Neural cell (in vitro differentiated cells): ENCODE measurements around the gene COTL1. TPM values are rescaled to one million over a fixed set of nuclear protein-coding genes. Genes with fewer than 3 reads are reported as not detected.

Experiments
- H2AFZ ChIP-seq: fragments of 200-600, 300-800 bp; sonication (generic), shearing (Covaris generic); 2 replicates; pipeline ENCODE4 v1.6.0; 2014; ENCODE audit warnings: low read depth, mild to moderate bottlenecking, antibody characterized with exemption, low read length, moderate library complexity
- H3F3A ChIP-seq: fragments of 200-600 bp; shearing (Covaris generic); 2 replicates; pipeline ENCODE4 v1.6.1; 2016; ENCODE audit warnings: mild to moderate bottlenecking, moderate library complexity, mixed read lengths, antibody characterized with exemption, low read length; ENCODE audit not compliant: insufficient read depth, poor library complexity, severe bottlenecking
- H3K27ac ChIP-seq: fragments of 200-600, 300-800 bp; sonication (generic), shearing (Covaris generic); 2 replicates; pipeline ENCODE4 v1.5.1; 2014; ENCODE audit warnings: mild to moderate bottlenecking, low read length, moderate library complexity
- H3K27me3 ChIP-seq: fragments of 300-800, 200-600 bp; sonication (generic), shearing (Covaris generic); 2 replicates; pipeline ENCODE4 v1.6.0; 2014; ENCODE audit warnings: mild to moderate bottlenecking, low read depth, low read length, moderate library complexity; ENCODE audit not compliant: insufficient read depth
- H3K36me3 ChIP-seq: fragments of 300-800, 200-600 bp; sonication (generic), shearing (Covaris generic); 2 replicates; pipeline ENCODE4 v1.5.1; 2014; ENCODE audit warnings: mild to moderate bottlenecking, antibody characterized with exemption, low read length, moderate library complexity; ENCODE audit not compliant: insufficient read depth
- H3K4me2 ChIP-seq: fragments of 300-800, 200-600 bp; sonication (generic), shearing (Covaris generic); 2 replicates; pipeline ENCODE4 v1.6.0; 2014; ENCODE audit warnings: mild to moderate bottlenecking, low read length
- H3K4me3 ChIP-seq: fragments of 300-800, 200-600 bp; sonication (generic), shearing (Covaris generic); 2 replicates; pipeline ENCODE4 v1.5.1; 2014; ENCODE audit warnings: mild to moderate bottlenecking, low read length, moderate library complexity
- H3K79me2 ChIP-seq: fragments of 200-600 bp; shearing (Covaris generic); replicated peaks from 2 replicates; pipeline ENCODE4 v1.6.0; 2014; ENCODE audit warnings: mild to moderate bottlenecking, low read length, moderate library complexity; ENCODE audit not compliant: insufficient read depth
- H3K9ac ChIP-seq: fragments of 300-800, 200-600 bp; sonication (generic), shearing (Covaris generic); 2 replicates; pipeline ENCODE4 v1.6.1; 2016; ENCODE audit warnings: mild to moderate bottlenecking, low read length, mixed read lengths
- H3K9me2 ChIP-seq: fragments of 200-600 bp; shearing (Covaris generic); 2 replicates; pipeline ENCODE4 v1.6.1; 2016; ENCODE audit warnings: mild to moderate bottlenecking, low read length, mixed read lengths; ENCODE audit not compliant: insufficient read depth
- H3K9me3 ChIP-seq: fragments of 200-600, 300-800 bp; sonication (generic), shearing (Covaris generic); 2 replicates; pipeline ENCODE4 v1.6.1; 2016; ENCODE audit warnings: mild to moderate bottlenecking, mixed run types, low read length, moderate library complexity, mixed read lengths
- H4K20me1 ChIP-seq: fragments of 200-600 bp; shearing (Covaris generic); 2 replicates; pipeline ENCODE4 v1.6.1; 2016; ENCODE audit warnings: mild to moderate bottlenecking, mixed run types; ENCODE audit not compliant: insufficient read depth
- CTCF ChIP-seq: fragments of 450-650 bp; IDR thresholded peaks from 2 replicates; pipeline ENCODE4 v1.5.1; 2014; ENCODE audit warnings: antibody characterized with exemption, mild to moderate bottlenecking, moderate library complexity; ENCODE audit not compliant: poor library complexity, severe bottlenecking
- EP300 ChIP-seq: fragments of 450-650 bp; conservative IDR thresholded peaks from 2 replicates; pipeline ENCODE4 v1.6.1; 2014; ENCODE audit warnings: antibody characterized with exemption, mild to moderate bottlenecking, moderate library complexity; ENCODE audit not compliant: poor library complexity, severe bottlenecking
- EZH2 ChIP-seq: fragments of 200-600, 300-800 bp; shearing (Covaris generic), sonication (generic); IDR thresholded peaks from 2 replicates; pipeline ENCODE4 v1.6.1; 2014; ENCODE audit warnings: antibody characterized with exemption, low read length, borderline replicate concordance, mild to moderate bottlenecking; ENCODE audit not compliant: insufficient read depth, poor library complexity, severe bottlenecking
- MXI1 ChIP-seq: fragments of 450-650 bp; conservative IDR thresholded peaks from 2 replicates; pipeline ENCODE4 v1.6.1; 2014; ENCODE audit warnings: antibody characterized with exemption, mild to moderate bottlenecking; ENCODE audit not compliant: poor library complexity, severe bottlenecking
- POLR2AphosphoS5 ChIP-seq: IDR thresholded peaks from 2 replicates; pipeline ENCODE4 v1.6.1; 2012
- RAD21 ChIP-seq: fragments of 450-650 bp; conservative IDR thresholded peaks from 2 replicates; pipeline ENCODE4 v1.6.1; 2014; ENCODE audit warnings: antibody characterized with exemption, mild to moderate bottlenecking, moderate library complexity
- REST ChIP-seq: IDR thresholded peaks from 2 replicates; pipeline ENCODE4 v1.6.1; 2012; ENCODE audit warnings: borderline replicate concordance
- SMC3 ChIP-seq: fragments of 450-650 bp; conservative IDR thresholded peaks from 2 replicates; pipeline ENCODE4 v1.6.1; 2014; ENCODE audit warnings: antibody characterized with exemption, mild to moderate bottlenecking, moderate library complexity; ENCODE audit not compliant: poor library complexity
- TAF1 ChIP-seq: IDR thresholded peaks from 2 replicates; pipeline ENCODE4 v1.6.1; 2012; ENCODE audit warnings: low read depth
- polyA plus RNA-seq: library from polyadenylated mRNA; depleted of rRNA; stranded (reverse); fragments of >200 nt; gene quantifications from 2 replicates; pipeline ENCODE4 v1.2.3, GENCODE V29; 2014

Gene COTL1
- polyA plus RNA-seq, 1 donor from 2014 or later: 86.6 TPM

- Histone ChIP-seq H3K36me3 (peaks cover 9% of the 10 kb centered on the region), H4K20me1 (no peaks in the 10 kb centered on the region), H3K4me2 (no peak overlapping the region), H3K27ac (no peak overlapping the region), H3F3A (no peaks in the 10 kb centered on the region), H3K79me2 (peaks cover 5% of the 10 kb centered on the region), H3K9ac (no peak overlapping the region), H3K9me3 (no peaks in the 10 kb centered on the region), H3K4me3 (no peak overlapping the region), H3K9me2 (no peaks in the 10 kb centered on the region), H3K27me3 (no peaks in the 10 kb centered on the region), H2AFZ (no peak overlapping the region)
- no peak for TF ChIP-seq CTCF
- no peak for TF ChIP-seq EZH2
- no peak for TF ChIP-seq SMC3
- no peak for TF ChIP-seq TAF1
- TF ChIP-seq REST: no peak
- TF ChIP-seq EP300: no peak
- TF ChIP-seq RAD21: no peak
- no peak for TF ChIP-seq POLR2AphosphoS5
- no peak for TF ChIP-seq MXI1
These were observed 25.2 kb downstream of the COTL1 start for GRCh38 chr16:84592718-84593117.

- no peak for TF ChIP-seq MXI1
- no peak for TF ChIP-seq SMC3
- TF ChIP-seq POLR2AphosphoS5: no peak
- TF ChIP-seq RAD21: no peak
- TF ChIP-seq CTCF: no peak
- Histone ChIP-seq H3K9ac (no peak overlapping the region), H3K27me3 (no peaks in the 10 kb centered on the region), H3K9me2 (no peaks in the 10 kb centered on the region), H3K4me2 (no peak overlapping the region), H4K20me1 (no peaks in the 10 kb centered on the region), H3K27ac (no peak overlapping the region), H3F3A (no peaks in the 10 kb centered on the region), H3K4me3 (no peak overlapping the region), H3K79me2 (peaks cover 5% of the 10 kb centered on the region), H2AFZ (no peak overlapping the region), H3K36me3 (peaks cover 9% of the 10 kb centered on the region), H3K9me3 (no peaks in the 10 kb centered on the region)
These were observed 27.7 kb downstream of the COTL1 start for GRCh38 chr16:84589975-84590719.
